Measurements from ENCODE around the gene RACGAP1. TPM values are rescaled to one million over a fixed set of nuclear protein-coding genes. Genes with fewer than 3 reads are reported as not detected.
"Not testable (repeated sequence)": the region's sequence is repeated elsewhere in the genome, so short reads cannot be mapped to it uniquely, and the experiment has no call there.

RACGAP1 gene
- total RNA-seq, 1 donor: 69.1 TPM

- TF ChIP-seq, protein P1, sequence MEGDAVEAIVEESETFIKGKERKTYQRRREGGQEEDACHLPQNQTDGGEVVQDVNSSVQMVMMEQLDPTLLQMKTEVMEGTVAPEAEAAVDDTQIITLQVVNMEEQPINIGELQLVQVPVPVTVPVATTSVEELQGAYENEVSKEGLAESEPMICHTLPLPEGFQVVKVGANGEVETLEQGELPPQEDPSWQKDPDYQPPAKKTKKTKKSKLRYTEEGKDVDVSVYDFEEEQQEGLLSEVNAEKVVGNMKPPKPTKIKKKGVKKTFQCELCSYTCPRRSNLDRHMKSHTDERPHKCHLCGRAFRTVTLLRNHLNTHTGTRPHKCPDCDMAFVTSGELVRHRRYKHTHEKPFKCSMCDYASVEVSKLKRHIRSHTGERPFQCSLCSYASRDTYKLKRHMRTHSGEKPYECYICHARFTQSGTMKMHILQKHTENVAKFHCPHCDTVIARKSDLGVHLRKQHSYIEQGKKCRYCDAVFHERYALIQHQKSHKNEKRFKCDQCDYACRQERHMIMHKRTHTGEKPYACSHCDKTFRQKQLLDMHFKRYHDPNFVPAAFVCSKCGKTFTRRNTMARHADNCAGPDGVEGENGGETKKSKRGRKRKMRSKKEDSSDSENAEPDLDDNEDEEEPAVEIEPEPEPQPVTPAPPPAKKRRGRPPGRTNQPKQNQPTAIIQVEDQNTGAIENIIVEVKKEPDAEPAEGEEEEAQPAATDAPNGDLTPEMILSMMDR (IDR thresholded peaks at IDR 0.05; ENCODE audit: insufficient read depth, low read depth, low read length): no peak
- H3K4me3 ChIP-seq (ENCODE audit: low read depth, low read length): peak overlapping the region; percentile 28
- no peak for DNase-seq (ENCODE audit: low read depth)
These were observed 7.7 kb upstream of the RACGAP1 start for GRCh38 chr12:50032854-50033581.

GRCh38 chr12:50032515-50032853 lies 7.2 kb upstream of the RACGAP1 start:
- DNase-seq (ENCODE audit: low read depth): no peak
- TF ChIP-seq, protein P1 (IDR thresholded peaks at IDR 0.05; ENCODE audit: insufficient read depth, low read depth, low read length): no peak
- H3K4me3 ChIP-seq (ENCODE audit: low read depth, low read length): peak overlapping the region; percentile 28

DNA sequence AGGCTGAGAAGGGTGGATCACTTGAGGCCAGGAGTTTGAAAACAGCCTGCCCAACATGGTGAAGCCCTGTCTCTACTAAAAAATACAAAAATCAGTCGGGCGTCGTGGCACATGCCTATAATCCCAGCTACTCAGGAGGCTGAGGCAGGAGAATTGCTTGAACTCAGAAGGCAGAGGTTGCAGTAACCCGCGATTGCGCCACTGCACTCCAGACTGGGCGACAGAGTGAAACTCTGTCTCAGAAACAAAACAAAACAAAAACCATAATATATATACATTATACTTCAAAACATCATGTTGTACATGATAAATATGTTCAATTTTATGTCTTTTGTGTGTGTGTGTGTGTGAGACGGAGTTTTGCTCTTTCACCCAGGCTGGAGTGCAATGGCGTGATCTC lies 5.2 kb upstream of the RACGAP1 start:
- DNase-seq (ENCODE audit: low read depth); H3K4me3 ChIP-seq (ENCODE audit: low read depth, low read length): not testable (repeated sequence)

DNA sequence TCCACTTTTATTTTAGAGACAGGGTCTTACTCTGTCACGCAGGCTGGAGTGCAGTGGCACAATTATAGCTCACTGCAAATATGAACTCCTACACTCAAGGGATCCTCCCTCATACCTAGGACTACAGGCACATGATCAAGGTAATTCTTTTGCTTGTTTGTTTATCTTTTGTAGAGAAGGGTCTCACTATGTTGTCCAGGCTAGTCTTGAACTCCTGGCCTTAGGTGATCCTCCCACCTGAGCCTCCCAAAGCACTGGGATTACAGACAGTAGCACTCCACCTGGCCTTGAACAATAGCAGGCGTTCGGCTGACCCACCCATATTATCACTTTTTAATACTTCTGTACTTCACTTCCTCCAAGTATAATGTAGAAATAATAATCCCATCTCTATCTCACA lies 1.4 kb upstream of the RACGAP1 start:
- no peak for DNase-seq (ENCODE audit: low read depth)
- TF ChIP-seq, protein P1 (IDR thresholded peaks at IDR 0.05; ENCODE audit: insufficient read depth, low read depth, low read length): no peak
- H3K4me3 ChIP-seq (ENCODE audit: low read depth, low read length): no peak overlapping the region

GRCh38 chr12:50024805-50025186 lies 498 bp downstream of the RACGAP1 start:
- TF ChIP-seq, protein P1 (IDR thresholded peaks at IDR 0.05; ENCODE audit: insufficient read depth, low read depth, low read length): no peak
- H3K4me3 ChIP-seq (ENCODE audit: low read depth, low read length): peak overlapping the region; percentile 97
- no peak for DNase-seq (ENCODE audit: low read depth)

DNA sequence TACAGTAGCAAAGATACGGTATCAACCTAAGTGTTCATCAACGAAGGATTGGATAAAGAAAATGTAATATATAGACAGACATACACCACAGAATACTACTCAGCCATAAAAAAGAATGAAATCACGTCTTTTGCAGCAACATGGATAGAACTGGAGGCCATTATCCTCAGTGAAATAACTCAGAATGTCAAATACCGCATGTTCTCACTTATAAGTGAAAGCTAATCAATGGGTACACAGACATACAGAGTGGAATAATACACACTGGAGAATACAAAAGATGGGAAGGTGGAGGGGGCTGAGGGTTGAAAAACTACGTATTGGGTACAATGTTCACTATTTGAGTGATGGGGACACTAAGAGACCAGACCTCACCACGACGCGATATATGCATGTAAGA lies 1.1 kb downstream of the RACGAP1 start:
- no peak for DNase-seq (ENCODE audit: low read depth)
- TF ChIP-seq, protein P1 (IDR thresholded peaks at IDR 0.05; ENCODE audit: insufficient read depth, low read depth, low read length): no peak
- peak overlapping the region; percentile 97 for H3K4me3 ChIP-seq (ENCODE audit: low read depth, low read length)

DNA sequence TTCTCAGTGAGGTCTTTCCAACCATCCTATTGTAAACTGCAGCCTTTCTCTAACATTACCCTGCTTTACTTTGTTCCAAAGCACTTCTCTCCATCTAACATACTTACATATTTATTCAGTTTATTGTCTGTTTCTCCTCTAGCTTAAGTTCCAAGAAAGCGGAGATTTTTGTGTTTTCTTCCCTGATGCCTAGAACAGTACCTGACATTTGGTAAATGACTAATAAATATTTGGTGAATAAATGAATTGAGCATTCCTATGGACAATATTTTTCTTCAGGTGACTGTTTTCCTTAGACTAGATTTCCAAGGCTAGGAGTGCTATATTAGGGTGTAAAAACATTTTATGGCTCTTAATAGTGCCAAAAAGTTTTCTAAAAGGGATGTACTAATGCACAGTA lies 2.4 kb downstream of the RACGAP1 start:
- no peak overlapping the region for H3K4me3 ChIP-seq (ENCODE audit: low read depth, low read length)
- DNase-seq (ENCODE audit: low read depth): no peak
- TF ChIP-seq, protein P1 (IDR thresholded peaks at IDR 0.05; ENCODE audit: insufficient read depth, low read depth, low read length): no peak
